Measurements from ENCODE around the gene SYDE2.
"Not testable (repeated sequence)": the region's sequence is repeated elsewhere in the genome, so short reads cannot be mapped to it uniquely, and the experiment has no call there.

Gene SYDE2

DNA sequence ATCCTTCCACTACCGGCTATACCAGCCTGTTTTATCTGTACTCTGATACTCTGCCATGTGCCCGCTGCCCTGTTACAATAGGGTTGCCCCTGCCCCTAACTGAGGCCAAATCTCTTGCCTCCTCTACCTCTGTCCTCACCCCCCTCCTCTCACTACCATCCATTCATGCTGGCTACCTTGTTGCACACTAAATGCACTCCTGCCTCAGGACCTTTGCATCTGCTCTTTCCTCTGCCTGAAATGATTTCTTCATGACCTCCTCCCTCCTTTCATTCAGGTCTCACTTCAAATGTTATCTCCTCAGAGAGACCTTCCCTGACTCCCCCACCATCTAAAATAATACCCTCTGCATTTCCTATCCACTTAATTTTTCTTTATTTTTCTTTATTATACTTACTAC is 7.7 kb upstream of the SYDE2 start:
- DNase-seq = no peak

DNA sequence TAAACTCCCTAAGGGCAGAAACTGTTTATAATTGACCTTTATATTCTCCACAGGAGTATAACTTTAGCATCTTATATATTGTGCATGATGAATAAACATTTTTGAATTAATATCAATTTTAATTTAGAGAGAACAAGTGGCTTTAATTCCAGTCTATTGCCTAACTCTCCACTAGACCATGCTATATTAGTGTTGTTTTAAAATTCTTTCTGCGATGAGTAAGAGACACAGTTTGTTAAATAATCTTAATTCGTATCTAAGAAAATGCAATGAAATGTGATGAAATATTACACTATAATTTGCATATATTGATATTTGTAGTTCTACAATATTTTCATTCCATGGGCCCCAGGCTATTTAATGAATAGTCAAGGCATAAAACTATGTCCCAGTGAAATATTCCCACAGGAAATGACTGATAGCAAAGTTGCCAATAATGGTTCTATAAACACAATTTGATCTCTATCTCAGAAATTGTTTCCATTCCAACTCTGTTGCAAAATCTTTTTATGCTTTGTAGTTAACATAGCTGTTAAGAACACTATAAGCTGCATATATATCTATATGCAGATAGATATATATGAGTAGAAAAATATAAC is 2.9 kb upstream of the SYDE2 start:
- no peak for DNase-seq

GRCh38 chr1:85202864-85203255 is 2.0 kb upstream of the SYDE2 start:
- DNase-seq = no peak

- no peak for DNase-seq
Observed at GRCh38 chr1:85202092-85202863, 1.5 kb upstream of the SYDE2 start.

GRCh38 chr1:85201340-85202091 is 700 bp upstream of the SYDE2 start:
- no peak for DNase-seq

DNA sequence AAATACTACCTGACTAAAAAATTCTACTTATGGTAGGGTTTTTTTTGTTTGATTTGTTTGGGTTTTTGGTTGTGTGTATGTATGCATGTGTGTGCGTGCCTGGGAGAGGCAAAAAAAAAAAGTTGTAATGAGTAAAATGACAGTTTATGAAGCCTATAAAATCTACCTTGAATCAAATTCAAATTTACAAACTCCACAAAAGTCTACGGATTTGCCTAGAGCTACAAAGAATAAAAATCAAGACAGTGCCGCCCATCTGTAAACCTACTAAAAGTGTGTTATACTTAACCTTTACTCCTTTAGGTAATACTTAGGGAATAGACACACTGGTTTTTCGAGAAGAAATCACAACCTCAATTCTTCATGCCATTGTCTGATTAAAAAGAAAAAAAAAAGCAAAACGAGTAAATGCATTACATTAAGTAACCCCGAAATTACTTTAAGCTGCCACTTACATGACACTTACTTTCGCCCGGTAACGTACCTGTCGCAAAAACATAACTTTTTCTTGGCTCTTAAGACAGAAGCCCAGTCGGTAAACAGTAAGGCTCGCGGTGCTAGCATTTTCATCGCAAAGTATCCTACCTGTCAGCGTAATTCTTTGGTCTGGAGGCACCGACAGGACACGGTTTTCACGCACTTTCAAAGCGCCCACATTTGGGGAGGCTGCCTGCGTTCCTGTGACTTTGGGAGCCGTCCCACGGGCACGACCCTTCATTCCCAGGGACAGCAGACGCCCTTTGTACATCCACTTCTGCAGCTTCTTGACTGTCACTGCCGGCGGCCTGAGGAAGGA is 951 bp downstream of the SYDE2 start:
- DNase-seq = no peak

GRCh38 chr1:85198864-85199263 is 2.0 kb downstream of the SYDE2 start:
- DNase-seq = no peak

DNA sequence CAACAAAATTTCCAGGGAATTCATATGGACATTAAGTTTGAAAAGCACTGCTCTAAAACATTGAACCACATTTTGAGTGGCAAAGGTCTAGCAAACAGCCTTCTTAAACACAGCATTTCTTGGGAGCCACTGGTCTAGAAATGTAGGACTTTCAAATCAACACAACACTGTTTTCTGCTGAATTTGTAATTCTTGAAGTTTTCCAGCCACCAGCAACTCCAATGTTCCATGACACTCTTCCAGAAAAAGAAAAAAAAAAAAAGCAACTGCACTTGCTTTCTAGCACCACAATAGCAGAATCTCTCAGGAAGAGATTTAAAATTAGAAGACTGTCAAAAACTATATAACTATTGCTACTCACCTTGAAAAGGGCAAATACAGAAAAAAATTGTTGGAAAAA is 4.5 kb downstream of the SYDE2 start:
- no peak for DNase-seq

DNA sequence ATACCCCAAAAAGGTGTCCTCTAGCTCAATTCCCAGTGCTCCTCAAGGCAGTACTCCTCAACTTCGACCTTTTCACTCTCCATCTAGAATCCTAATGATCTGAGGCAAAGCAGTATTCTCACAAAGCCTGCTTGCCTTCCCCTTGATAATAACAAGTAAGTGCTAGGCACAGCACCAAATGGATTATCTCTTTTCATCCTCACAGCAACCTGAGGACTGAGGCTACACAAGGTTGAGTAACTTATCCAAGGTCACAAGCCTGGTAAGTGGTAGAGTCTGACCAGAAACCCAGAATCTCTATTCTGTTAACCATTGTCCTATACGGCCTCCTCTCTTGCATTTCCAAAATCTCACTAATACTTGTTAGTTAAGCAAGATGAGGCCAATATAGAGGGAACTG is 5.1 kb downstream of the SYDE2 start:
- DNase-seq = no peak

GRCh38 chr1:85192129-85192528 is 8.7 kb downstream of the SYDE2 start:
- not testable (repeated sequence) for DNase-seq

DNA sequence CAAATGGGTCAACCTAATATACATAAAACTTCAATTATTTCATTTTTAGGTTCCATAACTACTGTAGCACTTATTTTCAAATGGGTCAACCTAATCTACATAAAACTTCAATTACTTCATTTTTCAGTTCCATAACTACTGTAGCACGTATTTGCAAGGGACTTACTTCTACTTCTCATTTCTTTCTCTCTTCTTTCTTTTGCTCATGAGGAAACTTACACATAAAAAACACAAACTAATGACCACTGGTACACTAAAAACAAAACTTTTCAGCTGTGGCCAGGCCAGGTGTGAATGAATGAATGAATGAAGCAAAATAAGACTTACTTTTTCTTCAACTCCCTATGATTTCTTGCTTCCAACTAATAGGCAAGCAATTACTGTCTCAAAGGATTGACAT is 11.7 kb downstream of the SYDE2 start:
- no peak for DNase-seq

GRCh38 chr1:85188530-85188929 is 12.3 kb downstream of the SYDE2 start:
- no peak for DNase-seq

- not testable (repeated sequence) for DNase-seq
Observed at GRCh38 chr1:85187021-85187420, 13.8 kb downstream of the SYDE2 start.

- DNase-seq = no peak
Observed at GRCh38 chr1:85184245-85184644, 16.6 kb downstream of the SYDE2 start.

- no peak for DNase-seq
Observed at GRCh38 chr1:85182700-85183099, 18.1 kb downstream of the SYDE2 start.

DNA sequence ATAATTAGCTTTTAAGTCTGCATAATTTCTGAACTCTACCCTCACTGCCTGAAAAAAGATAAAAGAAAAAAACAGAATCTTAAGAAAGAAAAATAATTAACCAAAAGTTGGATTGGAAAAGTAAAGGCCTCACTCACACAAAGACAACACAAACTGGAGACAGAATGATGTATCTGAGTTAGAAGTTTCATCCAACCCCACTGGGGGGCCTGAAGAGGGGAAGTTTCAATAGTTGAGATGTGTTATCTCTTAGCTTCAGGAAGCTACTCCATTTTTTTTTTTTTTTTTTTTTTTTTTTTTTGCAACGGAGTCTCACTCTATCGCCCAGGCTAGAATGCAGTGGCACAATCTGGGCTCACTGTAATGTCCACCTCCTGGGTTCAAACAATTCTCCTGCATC is 19.9 kb downstream of the SYDE2 start:
- no peak for DNase-seq

- DNase-seq = no peak
Observed at GRCh38 chr1:85179522-85179921, 21.3 kb downstream of the SYDE2 start.

GRCh38 chr1:85178396-85178795 is 22.4 kb downstream of the SYDE2 start:
- DNase-seq = no peak

GRCh38 chr1:85174503-85174902 is 26.3 kb downstream of the SYDE2 start:
- no peak for DNase-seq

GRCh38 chr1:85172684-85173337 is 28.0 kb downstream of the SYDE2 start:
- DNase-seq = no peak

DNA sequence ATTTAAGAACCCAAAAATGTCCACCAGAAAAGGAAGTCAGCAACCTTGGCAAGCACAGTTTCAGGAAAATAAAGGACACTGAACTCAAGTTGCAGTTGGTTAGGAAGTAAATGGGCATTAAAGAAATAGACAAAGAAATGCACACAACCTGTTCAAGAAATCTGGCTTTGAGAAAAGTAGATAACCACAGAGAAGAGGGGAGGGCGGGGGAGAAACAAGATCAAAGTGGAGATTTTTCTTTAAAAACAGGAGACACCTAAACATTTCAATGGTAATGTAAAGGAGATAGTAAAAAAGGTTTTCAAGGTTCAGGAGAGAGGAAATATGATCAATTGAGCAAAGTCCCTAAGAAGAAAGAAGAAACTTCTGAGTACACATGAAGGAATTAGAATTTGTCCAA is 29.1 kb downstream of the SYDE2 start:
- no peak for DNase-seq

- DNase-seq = no peak
Observed at GRCh38 chr1:85168884-85169283, 31.9 kb downstream of the SYDE2 start.

DNA sequence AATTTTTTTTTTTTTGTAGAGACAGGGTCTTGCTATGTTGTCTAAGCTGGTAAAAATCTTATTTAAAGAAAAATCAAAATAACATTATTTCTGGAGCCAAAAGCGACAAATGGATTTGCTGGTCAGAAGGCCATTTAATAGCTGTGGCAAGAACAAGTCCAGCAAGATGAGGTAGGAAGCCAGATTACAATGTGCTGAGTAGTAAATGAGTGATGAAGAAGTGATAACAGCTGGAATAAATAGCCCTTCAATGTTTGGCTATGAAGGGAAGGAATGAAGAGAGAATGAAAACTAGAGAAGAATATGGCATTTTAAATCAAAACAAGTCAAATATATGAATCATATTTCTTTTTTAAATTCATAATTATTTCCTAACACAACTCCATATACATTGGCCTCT is 34.5 kb downstream of the SYDE2 start:
- DNase-seq = no peak
